Fibroblast of the aortic adventitia (primary cell): ENCODE data around the gene MT1E. TPM values are rescaled to one million over a fixed set of nuclear protein-coding genes. Genes with fewer than 3 reads are reported as not detected.
A peak's percentile ranks its signal among the peaks of the same experiment; 100 is the strongest.
"Not testable (repeated sequence)": the region's sequence is repeated elsewhere in the genome, so short reads cannot be mapped to it uniquely, and the experiment has no call there.

Source experiments
- DNase-seq: peaks from one replicate; pipeline ENCODE4 v3.0.0-alpha.2; 2010; ENCODE audit warnings: low read depth
- H3K4me3 ChIP-seq: 2 replicates; pipeline ENCODE4 v1.5.1; 2011; ENCODE audit warnings: low read depth, mild to moderate bottlenecking, control low read depth, low read length, moderate library complexity
- CTCF ChIP-seq: IDR thresholded peaks from 2 replicates; pipeline ENCODE4 v1.5.1; 2011; ENCODE audit warnings: mild to moderate bottlenecking, low read length, control low read depth, inconsistent platforms; ENCODE audit not compliant: insufficient read depth
- total RNA-seq: library from RNA; depleted of rRNA; stranded (reverse); fragments of >200 nt; gene quantifications from 2 replicates; pipeline ENCODE4 v1.2.3, GENCODE V29; 2012; ENCODE audit warnings: low replicate concordance

The MT1E gene
- total RNA-seq, 1 donor: 54.7 TPM

- TF ChIP-seq CTCF: peak; percentile 70
- no peak overlapping the region for H3K4me3 ChIP-seq
- peak; percentile 44 for DNase-seq
Observed at GRCh38 chr16:56673921-56674320, 48.3 kb downstream of the MT1E start.

- not testable (repeated sequence) for DNase-seq, H3K4me3 ChIP-seq
Observed at GRCh38 chr16:56674570-56674969, 49.0 kb downstream of the MT1E start.

GRCh38 chr16:56675685-56676210, 50.2 kb downstream of the MT1E start:
- no peak for DNase-seq
- no peak overlapping the region for H3K4me3 ChIP-seq
- no peak for TF ChIP-seq CTCF

Other genes with a start within 250 kb of the MT1E start
- gene AMFR, start 200.2 kb upstream of the MT1E start, total RNA-seq: 133 and 312 TPM in 2 replicates
- 51.6 and 116 TPM in 2 replicates for gene NUDT21, start 174.4 kb upstream of the MT1E start, total RNA-seq
- gene OGFOD1, start 174.2 kb upstream of the MT1E start, total RNA-seq: 50.0 and 95.0 TPM in 2 replicates
- gene BBS2, start 105.8 kb upstream of the MT1E start, total RNA-seq: 58.9 and 85.0 TPM in 2 replicates
- gene MT4, start 60.7 kb upstream of the MT1E start, total RNA-seq: not detected in 2 replicates
- gene MT3, start 36.3 kb upstream of the MT1E start, total RNA-seq: not detected in 2 replicates
- gene MT2A, start 17.2 kb upstream of the MT1E start, total RNA-seq: 8.3 and 114 TPM in 2 replicates
- gene MT1M, start 6.9 kb downstream of the MT1E start, total RNA-seq: 3.4 and 10.3 TPM in 2 replicates
- 0.72 TPM in 1 of 2 replicates, not detected in the other for gene MT1A, start 12.9 kb downstream of the MT1E start, total RNA-seq
- not detected in 2 replicates for gene MT1B, start 26.1 kb downstream of the MT1E start, total RNA-seq
- 0.18 TPM in 1 of 2 replicates, not detected in the other for gene MT1F, start 32.2 kb downstream of the MT1E start, total RNA-seq
- gene MT1G, start 42.3 kb downstream of the MT1E start, total RNA-seq: not detected in 2 replicates
- not detected in 2 replicates for gene MT1H, start 44.0 kb downstream of the MT1E start, total RNA-seq
- 39.9 and 155 TPM in 2 replicates for gene MT1X, start 56.7 kb downstream of the MT1E start, total RNA-seq
- 22.9 and 45.5 TPM in 2 replicates for gene NUP93, start 104.3 kb downstream of the MT1E start, total RNA-seq
- not detected in 2 replicates for gene SLC12A3, start 239.4 kb downstream of the MT1E start, total RNA-seq